Colon (tissue), 2 donors: ENCODE measurements around the gene ARL3.
"Not testable (repeated sequence)": the region's sequence is repeated elsewhere in the genome, so short reads cannot be mapped to it uniquely, and the experiment has no call there.

Experiments
- FAIRE-seq: peaks from 2 replicates; lab custom pipeline; 2012; peaks lifted over from hg19 to GRCh38; lab: Jason Lieb, UNC
- donor health status: control.
- donor health status: control.

ARL3 gene

DNA sequence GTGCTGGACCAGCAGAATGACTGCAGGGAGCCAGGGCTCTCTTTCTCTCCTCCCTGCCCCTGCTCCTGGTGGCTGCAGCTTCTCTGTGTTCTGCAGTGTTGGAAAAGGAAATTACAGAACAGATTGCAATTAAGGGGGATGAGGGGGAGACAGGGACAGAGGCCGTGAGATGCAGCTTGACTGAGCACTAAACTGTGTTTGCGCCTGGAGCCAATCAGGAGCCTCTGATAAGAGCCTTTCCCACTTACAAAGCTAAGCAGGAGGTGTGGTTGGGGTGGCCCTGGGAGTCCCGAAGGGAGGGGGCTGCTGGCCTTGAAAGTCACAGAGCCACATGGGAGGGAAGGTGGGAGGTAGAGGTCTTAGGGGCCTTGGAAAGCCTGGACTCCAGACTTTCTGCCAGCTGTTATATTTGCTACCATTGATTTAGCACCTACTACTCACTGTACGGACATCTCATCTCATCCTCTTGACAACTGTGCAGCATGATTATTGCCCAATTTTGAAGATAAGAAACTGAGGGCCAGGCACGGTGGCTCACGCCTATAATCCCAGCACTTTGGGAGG, 43.2 kb downstream of the ARL3 start:
- no peak for FAIRE-seq

DNA sequence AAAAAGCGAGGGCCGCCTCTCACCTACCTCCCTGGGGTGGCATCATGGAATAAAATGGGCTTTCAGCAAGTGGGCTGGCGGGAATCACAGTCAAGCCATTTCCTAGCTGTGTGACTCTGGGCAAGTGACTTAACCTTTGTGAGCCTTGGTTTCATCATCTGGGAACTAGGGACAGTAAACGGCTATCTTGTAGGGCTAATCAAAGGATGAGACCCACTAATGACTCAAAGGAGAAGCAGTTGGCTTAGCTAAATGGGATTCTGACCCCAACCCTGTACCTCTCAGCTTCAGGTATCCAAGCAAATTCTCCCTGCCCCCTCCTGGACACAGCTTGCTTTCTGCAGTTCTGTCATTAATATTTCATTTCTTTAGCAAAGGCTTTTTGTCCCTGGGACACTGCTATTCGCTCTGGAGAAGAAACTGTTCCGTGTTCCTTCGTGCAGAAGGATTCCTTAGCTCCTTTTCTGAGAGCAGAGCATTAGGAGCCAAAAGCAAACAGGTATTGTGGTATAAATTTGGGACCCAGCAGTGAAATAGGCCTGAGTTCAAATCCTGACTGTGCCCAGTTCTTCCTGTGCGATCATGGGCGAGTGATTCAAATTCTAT, 44.0 kb downstream of the ARL3 start:
- no peak for FAIRE-seq

DNA sequence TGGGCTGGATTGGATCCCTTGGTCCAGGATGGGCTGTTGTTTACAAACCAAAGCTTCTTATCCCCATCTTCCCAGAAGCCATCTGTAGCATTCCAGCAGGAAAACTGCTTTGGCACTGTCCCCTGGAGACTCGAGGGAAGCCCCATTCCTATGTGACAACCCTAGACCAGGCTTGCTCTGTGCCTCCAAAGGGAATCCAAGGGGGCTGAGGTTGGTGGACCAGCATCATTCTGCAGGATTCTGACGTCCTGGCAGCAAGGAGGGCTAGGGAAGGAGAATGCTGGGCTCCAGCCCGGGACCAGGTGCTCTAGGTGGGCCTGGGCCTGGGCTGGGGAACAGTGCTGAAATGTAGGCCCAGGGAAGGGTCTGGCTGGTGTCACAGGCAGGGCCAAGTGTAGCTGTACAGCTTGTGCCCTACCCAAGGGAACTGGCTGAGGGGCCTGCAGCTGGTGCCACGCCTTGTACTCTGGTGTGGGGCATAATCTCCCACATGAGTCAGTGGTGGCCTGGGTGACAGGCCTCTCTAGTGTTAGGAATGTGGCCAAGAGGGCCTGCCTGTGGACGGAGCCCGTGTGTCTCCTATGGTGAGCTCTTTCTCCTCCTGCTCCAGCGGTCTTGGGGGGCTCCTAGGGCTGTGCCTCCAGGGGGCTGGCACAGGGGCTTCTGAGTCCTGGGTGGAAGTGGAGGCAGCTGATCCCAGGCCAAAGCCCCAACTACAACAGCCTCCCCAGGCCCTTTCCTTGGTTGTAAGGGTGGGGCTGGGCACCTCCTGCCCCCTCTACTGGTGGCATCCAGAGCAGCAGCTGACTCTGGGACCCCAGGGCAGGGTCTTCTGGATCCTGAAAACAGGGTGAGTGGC, 44.8 kb downstream of the ARL3 start:
- FAIRE-seq = no peak

DNA sequence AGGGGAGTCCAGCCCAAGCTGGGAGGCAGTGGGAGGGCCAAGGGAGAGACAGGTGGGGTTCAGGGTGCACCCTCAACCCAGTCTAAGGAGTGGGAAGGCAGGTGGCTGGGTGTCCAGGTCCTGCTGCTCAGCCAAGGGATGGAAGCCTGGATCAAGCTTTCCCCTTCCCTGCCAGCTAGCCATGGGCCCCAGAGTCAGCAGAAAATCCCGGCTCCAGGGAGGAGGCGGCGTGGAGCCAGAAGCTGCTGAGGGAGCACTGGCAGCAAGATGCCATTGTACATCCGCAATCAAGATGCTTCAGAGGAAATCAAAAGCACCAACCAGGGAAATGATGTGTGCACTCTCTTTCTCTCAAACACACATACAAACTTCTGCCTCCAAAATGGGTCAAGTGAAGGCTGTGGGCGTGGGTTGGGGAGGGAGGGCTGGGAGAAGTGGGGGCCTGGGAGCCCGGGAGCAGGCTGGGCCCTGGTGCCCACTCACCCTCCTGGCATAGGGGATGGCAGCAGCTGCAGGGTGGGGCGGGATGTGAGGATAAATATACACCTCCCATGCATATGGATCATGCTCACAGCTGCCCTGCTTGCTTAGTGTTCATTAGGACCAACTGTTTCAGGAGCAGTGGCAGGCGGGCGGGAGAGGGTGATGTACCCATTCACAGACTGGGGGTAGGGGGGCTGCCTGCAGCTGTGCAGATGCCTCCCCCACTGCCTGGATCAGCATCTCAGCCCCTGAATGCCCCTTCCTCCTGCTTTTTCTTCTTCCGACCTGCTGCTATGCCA, 45.7 kb downstream of the ARL3 start:
- no peak for FAIRE-seq

DNA sequence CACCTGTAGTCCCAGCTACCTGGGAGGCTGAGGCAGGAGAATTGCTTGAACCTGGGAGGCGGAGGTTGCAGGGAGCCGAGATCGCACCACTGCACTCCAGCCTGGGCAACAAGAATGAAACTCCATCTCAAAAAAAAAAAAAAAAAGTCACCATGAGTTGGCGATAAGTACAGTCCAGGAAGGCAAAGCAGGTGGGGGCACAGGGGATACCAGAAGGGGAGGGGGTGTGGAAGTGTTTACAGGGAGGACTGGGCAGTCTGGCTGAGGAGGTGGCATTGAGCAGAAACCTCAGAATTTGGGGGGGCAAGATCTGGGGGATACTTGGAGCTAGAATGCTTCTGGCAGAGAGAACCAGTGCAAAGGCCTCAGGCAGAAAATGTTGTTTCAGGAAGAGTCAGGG, 46.8 kb downstream of the ARL3 start:
- not testable (repeated sequence) for FAIRE-seq

DNA sequence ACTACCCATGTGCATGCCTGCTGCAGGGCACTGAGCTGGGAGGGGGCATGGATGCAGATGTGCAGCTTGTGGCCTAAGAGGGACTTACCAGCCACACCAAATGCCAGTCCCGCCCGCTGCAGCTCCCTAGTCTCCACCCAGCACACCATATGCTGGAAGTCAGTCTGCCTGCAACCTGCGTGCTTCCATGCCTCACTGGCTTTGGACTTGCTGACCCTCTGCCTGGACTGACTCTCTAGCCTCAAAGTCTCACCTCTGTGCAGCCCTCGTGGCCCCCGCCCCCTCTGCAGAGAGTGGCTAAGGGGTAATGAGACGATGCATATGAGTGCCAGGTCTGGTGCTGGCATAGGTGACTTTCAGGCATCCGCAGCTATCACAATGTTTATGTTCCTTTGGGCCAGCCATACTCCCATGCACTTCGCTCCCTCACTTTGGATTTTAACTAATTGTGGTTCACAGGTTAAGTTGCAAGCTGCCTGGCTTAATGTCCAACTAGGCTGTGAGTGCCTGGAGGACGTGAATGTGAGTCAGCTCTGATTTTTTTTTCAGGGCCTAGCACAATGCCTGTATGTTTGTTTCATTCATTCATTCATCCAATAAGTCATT, 48.2 kb downstream of the ARL3 start:
- no peak for FAIRE-seq

DNA sequence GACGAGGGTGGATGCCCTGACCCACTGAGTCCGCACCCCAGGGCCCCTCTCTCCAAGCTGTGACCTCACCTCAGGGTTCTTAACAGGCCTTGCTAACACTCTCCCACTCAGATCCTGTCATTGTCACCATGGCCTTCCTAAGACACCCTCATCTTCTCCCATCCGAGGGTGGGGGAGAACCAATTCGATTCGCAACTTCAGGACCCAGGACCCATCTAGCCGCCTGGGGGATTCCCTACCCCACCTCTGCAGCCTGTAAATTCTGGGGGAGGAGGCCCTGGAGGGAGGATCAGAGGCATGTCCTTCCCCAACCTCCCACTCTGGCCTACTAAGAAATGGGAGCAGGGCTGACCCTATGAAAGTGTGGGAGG, 52.6 kb downstream of the ARL3 start:
- FAIRE-seq = no peak

DNA sequence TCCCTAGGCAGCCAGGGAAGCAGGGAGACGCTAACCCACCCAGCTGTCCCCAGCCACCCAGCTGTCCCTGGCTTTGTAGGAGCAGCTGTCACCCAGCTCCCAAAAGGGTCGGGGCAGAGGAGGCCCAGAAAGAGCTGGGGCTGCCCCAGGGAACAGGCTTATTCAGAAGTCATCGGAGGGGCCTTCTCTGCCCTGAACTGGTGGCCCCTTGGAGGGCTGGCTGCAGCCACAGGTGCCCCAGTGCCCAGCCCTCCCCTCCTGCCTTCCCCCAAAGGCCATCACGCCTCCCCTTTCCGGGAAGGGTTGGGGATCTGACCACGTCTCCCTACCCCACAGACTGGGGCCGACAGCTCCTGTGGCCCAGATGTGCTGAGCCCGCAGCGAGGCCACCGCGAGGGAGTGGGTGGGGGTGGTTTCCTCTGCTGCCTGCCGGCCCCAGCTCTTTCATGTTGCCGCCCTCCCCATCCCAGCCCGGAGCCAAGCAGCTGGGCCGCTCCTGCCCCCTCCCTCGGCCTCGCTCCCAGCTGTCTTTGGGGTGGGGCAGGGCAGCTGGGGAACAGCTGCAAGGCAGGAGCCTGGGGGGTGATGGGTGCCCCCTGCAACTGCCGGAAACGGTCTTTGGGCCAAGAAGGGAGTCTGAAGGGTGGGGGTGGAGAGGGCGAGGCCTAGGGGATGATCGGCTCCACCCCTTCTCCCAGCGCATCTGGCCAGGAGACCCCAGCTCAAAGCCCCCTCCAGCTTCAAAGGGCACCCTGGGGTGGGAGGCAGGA, 53.1 kb downstream of the ARL3 start:
- FAIRE-seq = no peak

DNA sequence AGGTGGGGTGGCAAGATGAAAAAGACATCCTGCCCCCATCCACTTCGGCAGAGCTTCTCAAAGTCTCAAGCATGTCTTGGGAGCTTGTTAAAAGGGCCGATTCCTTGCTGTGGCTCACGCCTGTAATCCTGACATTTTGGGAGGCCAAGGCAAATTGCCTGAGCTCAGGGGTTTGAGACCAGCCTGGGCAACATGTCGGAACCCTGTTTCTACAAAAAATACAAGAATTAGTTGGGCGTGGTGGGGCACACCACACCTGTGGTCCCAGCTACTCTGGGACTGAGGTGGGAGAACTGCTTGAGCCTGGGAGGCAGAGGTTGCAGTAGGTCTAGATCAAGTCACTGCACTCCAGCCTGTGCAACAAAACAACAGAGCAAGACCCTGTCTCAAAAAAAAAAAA, 55.4 kb downstream of the ARL3 start:
- no peak for FAIRE-seq

DNA sequence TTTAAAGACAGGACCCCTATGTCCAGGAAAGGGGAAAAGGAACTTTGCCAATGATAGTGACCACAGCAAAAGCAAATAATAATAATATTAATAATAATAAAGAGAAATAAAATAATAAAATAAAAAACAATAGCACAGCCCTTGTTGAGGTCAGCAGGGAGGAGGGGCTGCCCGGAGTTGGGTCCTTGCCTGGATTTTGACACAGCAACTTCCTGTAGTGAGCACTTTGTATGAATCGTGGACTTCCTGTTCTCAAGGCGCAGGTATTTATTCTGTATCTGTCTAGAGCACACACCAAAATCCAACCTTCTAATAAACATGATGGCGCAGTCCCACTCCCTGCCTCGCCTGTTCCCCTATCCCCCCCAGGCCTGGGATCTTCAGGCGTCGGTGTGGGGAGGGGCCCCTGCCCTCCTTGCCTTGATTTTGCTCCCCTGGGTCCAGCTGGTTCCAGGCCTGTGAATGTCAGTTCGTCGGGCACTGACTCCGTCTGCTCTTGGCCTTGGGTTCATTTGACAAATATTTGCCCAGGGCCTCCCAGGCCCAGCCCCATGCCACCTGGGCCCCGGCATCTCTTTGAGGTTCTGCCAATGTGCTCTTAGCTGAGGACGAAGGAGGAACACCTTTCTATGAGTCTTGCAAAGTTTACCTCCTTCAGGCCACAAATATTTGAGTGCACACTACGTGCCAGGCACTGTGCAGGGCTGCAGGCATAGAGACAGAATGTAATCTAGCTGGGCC, 56.0 kb downstream of the ARL3 start:
- no peak for FAIRE-seq

DNA sequence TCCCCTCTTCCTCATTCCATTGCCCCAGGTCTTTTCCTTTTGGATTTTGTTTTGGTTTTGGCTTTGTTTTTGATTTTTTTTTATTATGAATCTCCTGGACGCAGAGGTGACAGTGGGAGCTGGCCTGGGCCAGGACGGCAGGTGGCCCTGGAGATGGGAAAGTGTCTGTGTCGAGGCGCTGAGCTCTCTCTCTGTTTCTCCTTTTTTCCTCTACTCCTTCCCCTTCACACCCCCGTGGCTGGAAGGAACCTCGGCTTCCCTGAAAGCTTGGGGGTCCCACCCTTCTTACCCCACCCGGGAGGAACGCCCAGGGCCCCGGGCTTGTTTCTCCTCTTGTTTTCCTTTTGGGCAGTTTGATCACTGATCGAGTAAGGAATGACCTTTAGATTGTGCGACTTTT, 56.7 kb downstream of the ARL3 start:
- no peak for FAIRE-seq

DNA sequence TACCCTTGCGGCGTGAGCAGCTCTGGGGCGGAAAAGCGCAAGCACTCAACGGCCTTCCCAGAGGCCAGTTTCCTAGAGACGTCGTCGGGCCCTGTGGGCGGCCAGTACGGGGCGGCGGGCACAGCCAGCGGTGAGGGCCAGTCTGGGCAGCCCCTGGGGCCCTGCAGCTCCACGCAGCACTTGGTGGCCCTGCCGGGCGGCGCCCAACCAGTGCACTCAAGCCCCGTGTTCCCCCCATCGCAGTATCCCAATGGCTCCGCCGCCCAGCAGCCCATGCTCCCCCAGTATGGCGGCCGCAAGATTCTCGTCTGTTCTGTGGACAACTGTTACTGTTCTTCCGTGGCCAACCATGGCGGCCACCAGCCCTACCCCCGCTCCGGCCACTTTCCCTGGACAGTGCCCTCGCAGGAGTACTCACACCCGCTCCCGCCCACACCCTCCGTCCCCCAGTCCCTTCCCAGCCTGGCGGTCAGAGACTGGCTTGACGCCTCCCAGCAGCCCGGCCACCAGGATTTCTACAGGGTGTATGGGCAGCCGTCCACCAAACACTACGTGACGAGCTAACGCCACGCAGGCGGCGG, 57.3 kb downstream of the ARL3 start:
- no peak for FAIRE-seq

DNA sequence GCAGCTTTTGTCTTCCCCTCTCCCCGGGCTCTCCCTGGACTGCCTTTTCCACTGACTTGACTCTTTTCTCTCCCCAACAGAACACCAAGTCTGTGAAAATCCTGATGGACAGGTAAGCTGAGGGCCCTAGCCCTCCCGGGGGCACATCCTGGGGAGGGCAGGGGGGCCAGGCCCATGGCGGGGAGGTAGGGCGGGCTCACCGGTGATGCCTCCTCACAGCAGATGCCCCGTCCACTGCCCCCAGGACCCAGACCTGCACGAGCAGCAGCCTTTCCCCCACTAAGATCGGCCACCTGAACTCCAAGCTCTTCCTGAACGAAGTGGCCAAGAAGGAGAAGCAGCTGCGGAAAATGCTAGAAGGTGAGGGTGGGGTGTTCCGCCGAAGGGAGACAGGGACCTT, 58.2 kb downstream of the ARL3 start:
- no peak for FAIRE-seq

DNA sequence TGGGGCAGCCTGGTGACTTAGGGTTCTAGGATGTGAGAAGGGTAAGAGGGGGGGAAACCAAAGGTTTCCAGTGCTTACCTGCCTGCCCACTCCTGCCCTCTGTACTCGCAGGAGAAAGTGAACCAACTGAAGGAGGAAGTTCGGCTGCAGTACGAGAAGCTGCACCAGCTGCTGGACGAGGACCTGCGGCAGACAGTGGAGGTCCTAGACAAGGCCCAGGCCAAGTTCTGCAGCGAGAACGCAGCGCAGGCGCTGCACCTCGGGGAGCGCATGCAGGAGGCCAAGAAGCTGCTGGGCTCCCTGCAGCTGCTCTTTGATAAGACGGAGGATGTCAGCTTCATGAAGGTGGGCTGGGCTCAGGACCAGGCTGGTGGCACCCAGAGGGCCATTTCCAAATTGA, 59.2 kb downstream of the ARL3 start:
- FAIRE-seq = no peak

DNA sequence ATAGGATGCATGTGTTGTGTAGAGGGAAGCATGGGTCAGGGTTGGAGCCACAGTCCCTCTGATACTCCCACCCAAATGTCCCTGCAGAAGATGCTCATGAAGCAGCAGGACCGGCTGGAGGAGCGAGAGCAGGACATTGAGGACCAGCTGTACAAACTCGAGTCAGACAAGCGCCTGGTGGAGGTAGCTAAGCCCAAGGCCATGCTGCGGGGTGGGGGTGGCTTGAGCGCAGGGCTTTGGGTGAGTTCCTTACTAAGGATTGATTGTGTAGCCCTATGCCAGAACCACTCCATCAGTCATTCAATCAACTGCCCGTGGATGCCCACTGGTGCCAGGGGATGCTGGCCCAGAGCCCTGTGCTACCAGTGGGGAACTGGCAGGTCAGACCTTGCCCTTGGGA, 59.6 kb downstream of the ARL3 start:
- FAIRE-seq = no peak

DNA sequence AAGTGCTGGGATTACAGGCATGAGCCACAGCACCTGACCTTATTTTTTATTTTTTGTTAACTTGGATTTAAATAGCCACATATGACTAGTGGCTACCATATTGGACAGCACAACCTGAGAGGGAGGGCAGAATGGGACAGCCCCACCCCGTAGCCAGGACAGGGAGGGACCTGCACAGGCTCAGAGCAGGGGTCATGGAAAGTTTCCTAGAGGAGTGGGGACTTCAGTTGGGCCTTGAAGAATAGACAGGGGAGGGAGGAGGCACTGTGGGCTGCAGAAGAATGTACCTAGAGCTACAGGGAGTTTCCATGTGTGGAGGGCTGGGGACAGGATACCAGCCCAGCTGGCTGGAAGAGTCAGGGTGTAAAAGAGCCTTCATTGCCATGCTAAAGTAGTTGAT, 61.1 kb downstream of the ARL3 start:
- FAIRE-seq = no peak

DNA sequence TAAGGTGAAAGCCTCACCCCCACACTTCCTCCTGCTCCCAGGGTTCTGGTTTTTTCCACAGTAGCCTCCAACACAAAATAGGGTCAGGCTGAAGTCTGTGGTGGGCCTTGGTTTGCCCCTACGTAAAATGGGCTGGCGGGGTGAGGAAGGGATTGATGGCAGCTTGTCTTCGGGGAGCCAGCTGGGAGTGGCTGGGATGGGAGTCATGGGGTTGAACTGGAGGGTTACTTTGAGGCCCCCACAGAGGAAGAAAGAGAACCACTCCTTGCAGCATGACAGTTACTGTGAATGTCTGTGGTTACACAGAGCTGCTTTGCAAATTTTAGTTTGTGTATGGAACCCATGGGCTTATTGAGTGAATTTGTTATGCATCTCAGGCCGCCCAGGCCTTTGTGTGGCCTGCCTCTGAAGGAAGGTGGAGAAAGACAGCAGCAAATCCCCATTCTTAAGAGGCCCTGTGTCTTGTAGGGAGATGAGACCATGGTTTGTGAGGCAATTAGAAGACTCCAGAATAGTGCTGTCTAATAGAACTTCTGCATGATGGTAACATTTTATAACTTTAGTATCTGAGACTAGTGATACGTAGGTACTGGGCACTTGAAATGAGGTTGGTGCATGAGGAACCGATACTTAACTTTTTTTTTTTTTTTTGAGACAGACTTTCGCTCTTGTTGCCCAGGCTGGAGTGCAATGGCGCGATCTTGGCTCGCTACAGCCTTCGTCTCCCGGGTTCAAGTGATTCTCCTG, 61.9 kb downstream of the ARL3 start:
- no peak for FAIRE-seq

DNA sequence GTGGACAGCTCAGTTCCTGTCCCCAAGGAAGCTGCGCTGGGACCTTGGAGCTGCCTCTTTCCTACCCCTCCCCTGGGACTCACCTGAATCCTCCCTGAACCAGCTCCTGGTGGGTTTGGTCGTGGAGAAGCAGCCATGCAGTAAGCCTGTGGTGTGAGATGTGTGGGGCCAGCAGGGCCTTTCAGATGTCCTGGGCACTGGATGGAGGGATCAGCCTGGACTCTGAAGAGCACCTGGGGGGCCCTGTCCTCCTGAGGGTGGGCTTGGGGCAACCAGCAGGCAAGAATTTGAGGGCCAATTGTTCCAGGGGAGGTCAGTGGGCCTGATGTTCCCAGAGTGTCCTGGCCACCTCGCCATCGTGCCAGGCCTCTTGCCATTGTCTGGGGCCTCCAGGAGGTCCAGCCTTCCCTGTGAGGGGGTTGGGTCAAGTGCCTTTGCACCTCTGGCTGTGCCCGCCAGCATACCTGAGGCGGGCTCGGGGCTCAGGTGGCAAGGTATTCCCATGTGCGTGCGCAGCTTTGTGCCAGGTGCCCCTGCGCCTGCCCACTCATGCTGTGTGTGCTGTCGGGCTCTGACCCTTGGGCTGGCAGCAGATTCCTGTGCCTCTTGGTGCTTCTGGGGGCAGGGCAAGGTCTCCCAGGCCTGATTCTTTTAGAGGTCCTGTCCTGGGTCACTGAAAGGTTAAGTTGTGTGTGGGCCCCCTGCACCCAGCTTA, 62.6 kb downstream of the ARL3 start:
- no peak for FAIRE-seq
